HEK293 (cell line): ENCODE measurements around the gene STIM1.
A peak's percentile ranks its signal among the peaks of the same experiment; 100 is the strongest.

Experiments
- CTCF ChIA-PET: fragments of 350-600 bp; formaldehyde crosslinking; extraction: SDS; loops from one replicate; lab custom pipeline; 2021; ENCODE audit warnings: antibody characterized with exemption; lab: Yijun Ruan, JAX
- POLR2A ChIA-PET: fragments of 300-600 bp; formaldehyde crosslinking; extraction: SDS; loops from one replicate; lab custom pipeline; 2020; ENCODE audit warnings: antibody characterized with exemption, inconsistent platforms; lab: Yijun Ruan, JAX
- H3K27ac ChIP-seq: fragments of 200-500 bp; sonication (Bioruptor generic); 2 replicates; pipeline ENCODE4 v1.5.1; 2014; ENCODE audit warnings: low read depth, low read length, control low read depth, inconsistent platforms; ENCODE audit errors: extremely low read depth
- H3K36me3 ChIP-seq, 2 experiments: fragments of 200-500 bp in 1 of 2; sonication (Bioruptor generic) in 1 of 2; 1 replicate in 1 of 2; 2 replicates in 1 of 2; pipeline ENCODE4 v1.5.1; 2014 to 2017; ENCODE audit warnings: inconsistent platforms in 2 of 2, low read length in 2 of 2; ENCODE audit not compliant: control insufficient read depth in 2 of 2, insufficient read depth in 1 of 2
- H3K4me1 ChIP-seq: fragments of 200-500 bp; sonication (Bioruptor generic); 2 replicates; pipeline ENCODE4 v1.5.1; 2014; ENCODE audit warnings: mild to moderate bottlenecking, low read length, inconsistent platforms; ENCODE audit not compliant: control insufficient read depth, insufficient read depth
- H3K4me3 ChIP-seq: 2 replicates; pipeline ENCODE4 v1.5.1; 2011; ENCODE audit warnings: low read depth, mild to moderate bottlenecking, control low read depth, low read length, moderate library complexity
- H3K9me3 ChIP-seq: fragments of 200-500 bp; sonication (Bioruptor generic); 2 replicates; pipeline ENCODE4 v1.5.1; 2014; ENCODE audit warnings: low read depth, low read length, inconsistent platforms; ENCODE audit not compliant: control insufficient read depth, insufficient read depth
- BCL11B ChIP-seq: fragments of 450-650 bp; formaldehyde crosslinking; IDR thresholded peaks from 2 replicates; pipeline ENCODE4 v1.5.1; 2016; ENCODE audit warnings: low read depth, missing biosample characterization, missing genetic modification characterization
- KLF9 ChIP-seq: fragments of 450-650 bp; formaldehyde crosslinking; IDR thresholded peaks from 2 replicates; pipeline ENCODE4 v1.5.1; 2016; ENCODE audit warnings: missing biosample characterization, missing genetic modification characterization, low read depth
- MZF1 ChIP-seq: fragments of 450-650 bp; formaldehyde crosslinking; IDR thresholded peaks from 2 replicates; pipeline ENCODE4 v1.5.1; 2017; ENCODE audit warnings: missing biosample characterization, missing genetic modification characterization, borderline replicate concordance
- SCRT2 ChIP-seq: fragments of 450-650 bp; formaldehyde crosslinking; IDR thresholded peaks from 2 replicates; pipeline ENCODE4 v1.5.1; 2016; ENCODE audit warnings: missing biosample characterization, missing genetic modification characterization
- SP3 ChIP-seq: fragments of 450-650 bp; formaldehyde crosslinking; IDR thresholded peaks from 2 replicates; pipeline ENCODE4 v1.5.1; 2016; ENCODE audit warnings: missing biosample characterization, missing genetic modification characterization
- WT1 ChIP-seq: fragments of 450-650 bp; formaldehyde crosslinking; IDR thresholded peaks from 2 replicates; pipeline ENCODE4 v1.5.1; 2016; ENCODE audit warnings: missing biosample characterization, missing genetic modification characterization
- YY1 ChIP-seq: fragments of 450-650 bp; formaldehyde crosslinking; IDR thresholded peaks from 2 replicates; pipeline ENCODE4 v1.5.1; 2018; ENCODE audit warnings: missing biosample characterization, missing genetic modification characterization
- ZFP3 ChIP-seq: fragments of 450-650 bp; formaldehyde crosslinking; IDR thresholded peaks from 2 replicates; pipeline ENCODE4 v1.5.1; 2016; ENCODE audit warnings: low read depth, missing biosample characterization, missing genetic modification characterization
- ZFP41 ChIP-seq: fragments of 450-650 bp; formaldehyde crosslinking; IDR thresholded peaks from 2 replicates; pipeline ENCODE4 v1.5.1; 2016; ENCODE audit warnings: missing biosample characterization, missing genetic modification characterization, borderline replicate concordance
- ZNF10 ChIP-seq: fragments of 450-650 bp; formaldehyde crosslinking; IDR thresholded peaks from 2 replicates; pipeline ENCODE4 v1.5.1; 2017; ENCODE audit warnings: missing biosample characterization, missing genetic modification characterization
- ZNF133 ChIP-seq: fragments of 450-650 bp; formaldehyde crosslinking; IDR thresholded peaks from 2 replicates; pipeline ENCODE4 v1.5.1; 2016; ENCODE audit warnings: missing biosample characterization, missing genetic modification characterization
- ZNF138 ChIP-seq: fragments of 450-650 bp; formaldehyde crosslinking; IDR thresholded peaks from 2 replicates; pipeline ENCODE4 v1.5.1; 2016; ENCODE audit warnings: missing biosample characterization, missing genetic modification characterization, borderline replicate concordance
- ZNF157 ChIP-seq: fragments of 450-650 bp; formaldehyde crosslinking; IDR thresholded peaks from 2 replicates; pipeline ENCODE4 v1.5.1; 2016; ENCODE audit warnings: missing biosample characterization, missing genetic modification characterization
- ZNF2 ChIP-seq: fragments of 450-650 bp; formaldehyde crosslinking; IDR thresholded peaks from 2 replicates; pipeline ENCODE4 v1.5.1; 2016; ENCODE audit warnings: missing biosample characterization, missing genetic modification characterization
- ZNF214 ChIP-seq: fragments of 450-650 bp; formaldehyde crosslinking; IDR thresholded peaks from 2 replicates; pipeline ENCODE4 v1.5.1; 2017; ENCODE audit warnings: missing biosample characterization, mild to moderate bottlenecking, missing genetic modification characterization, borderline replicate concordance
- ZNF223 ChIP-seq: fragments of 450-650 bp; formaldehyde crosslinking; IDR thresholded peaks from 2 replicates; pipeline ENCODE4 v1.5.1; 2016; ENCODE audit warnings: missing biosample characterization, missing genetic modification characterization
- ZNF23 ChIP-seq: fragments of 450-650 bp; formaldehyde crosslinking; IDR thresholded peaks from 2 replicates; pipeline ENCODE4 v1.5.1; 2016; ENCODE audit warnings: missing biosample characterization, missing genetic modification characterization, borderline replicate concordance
- ZNF248 ChIP-seq: fragments of 450-650 bp; formaldehyde crosslinking; IDR thresholded peaks from 2 replicates; pipeline ENCODE4 v1.5.1; 2017; ENCODE audit warnings: missing biosample characterization, missing genetic modification characterization
- ZNF341 ChIP-seq: fragments of 450-650 bp; formaldehyde crosslinking; IDR thresholded peaks from 2 replicates; pipeline ENCODE4; 2016; ENCODE audit warnings: low read depth, missing biosample characterization, missing genetic modification characterization
- ZNF366 ChIP-seq: fragments of 450-650 bp; formaldehyde crosslinking; conservative IDR thresholded peaks from 2 replicates; pipeline ENCODE4 v1.5.1; 2016; ENCODE audit warnings: missing biosample characterization, missing genetic modification characterization
- ZNF521 ChIP-seq: fragments of 450-650 bp; formaldehyde crosslinking; IDR thresholded peaks from 2 replicates; pipeline ENCODE4 v1.5.1; 2017; ENCODE audit warnings: missing biosample characterization, mild to moderate bottlenecking, missing genetic modification characterization
- ZNF529 ChIP-seq: fragments of 450-650 bp; formaldehyde crosslinking; IDR thresholded peaks from 2 replicates; pipeline ENCODE4 v1.5.1; 2017; ENCODE audit warnings: missing genetic modification characterization, missing biosample characterization; ENCODE audit not compliant: insufficient replicate concordance
- ZNF558 ChIP-seq: fragments of 450-650 bp; formaldehyde crosslinking; IDR thresholded peaks from 2 replicates; pipeline ENCODE4 v1.5.1; 2016; ENCODE audit warnings: missing biosample characterization, missing genetic modification characterization
- ZNF621 ChIP-seq: fragments of 450-650 bp; formaldehyde crosslinking; IDR thresholded peaks from 2 replicates; pipeline ENCODE4 v1.5.1; 2017; ENCODE audit warnings: missing biosample characterization, missing genetic modification characterization
- ZNF670 ChIP-seq: fragments of 450-650 bp; formaldehyde crosslinking; IDR thresholded peaks from 2 replicates; pipeline ENCODE4 v1.5.1; 2016; ENCODE audit warnings: missing biosample characterization, missing genetic modification characterization, low read depth
- ZNF677 ChIP-seq: fragments of 450-650 bp; IDR thresholded peaks from 2 replicates; pipeline ENCODE4 v1.5.0; 2018; ENCODE audit warnings: missing biosample characterization, mild to moderate bottlenecking, missing genetic modification characterization, moderate library complexity
- TF ChIP-seq, protein P1 (sequence below): fragments of 450-650 bp; formaldehyde crosslinking; IDR thresholded peaks from 2 replicates; pipeline ENCODE4 v1.5.1; 2017; ENCODE audit warnings: missing biosample characterization, missing genetic modification characterization
- TF ChIP-seq, protein P2 (sequence below): fragments of 450-650 bp; formaldehyde crosslinking; IDR thresholded peaks from 2 replicates; pipeline ENCODE4 v1.5.1; 2017; ENCODE audit warnings: missing biosample characterization, missing genetic modification characterization

STIM1 gene

DNA sequence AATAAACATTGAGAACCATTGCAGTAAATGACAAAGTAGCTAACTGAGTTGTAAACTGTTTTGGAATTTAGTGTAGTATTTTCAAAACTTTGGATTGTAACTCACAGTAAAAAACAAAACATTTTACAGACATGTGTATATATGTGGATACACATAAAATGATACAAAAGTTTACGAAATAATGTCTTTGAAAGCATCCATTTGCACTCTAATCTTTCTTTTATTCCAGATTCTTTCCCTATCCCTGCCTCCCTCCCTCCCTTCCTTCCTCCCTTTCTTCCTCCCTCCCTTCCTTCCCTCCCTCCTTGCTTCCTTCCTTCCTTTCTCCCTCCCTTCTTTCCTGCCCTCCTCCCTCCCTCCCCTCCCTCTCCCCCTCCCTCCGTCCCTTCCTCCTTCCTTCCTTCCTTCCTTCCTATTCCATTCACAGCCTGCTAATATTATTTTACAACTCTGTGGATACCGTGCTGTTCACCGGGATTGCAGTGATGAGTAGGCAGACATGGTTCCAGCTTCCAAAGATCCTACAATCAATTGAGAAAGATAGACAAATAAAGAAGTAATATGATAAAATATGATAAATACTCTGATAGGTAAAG lies 242.7 kb downstream of the STIM1 start:
- TF ChIP-seq BCL11B (tag by site-specific recombination) (no peak), WT1 (peak; percentile 47), ZNF366 (tag by site-specific recombination) (peak; percentile 59), ZNF10 (no peak), KLF9 (no peak)
- TF ChIP-seq, protein P1, sequence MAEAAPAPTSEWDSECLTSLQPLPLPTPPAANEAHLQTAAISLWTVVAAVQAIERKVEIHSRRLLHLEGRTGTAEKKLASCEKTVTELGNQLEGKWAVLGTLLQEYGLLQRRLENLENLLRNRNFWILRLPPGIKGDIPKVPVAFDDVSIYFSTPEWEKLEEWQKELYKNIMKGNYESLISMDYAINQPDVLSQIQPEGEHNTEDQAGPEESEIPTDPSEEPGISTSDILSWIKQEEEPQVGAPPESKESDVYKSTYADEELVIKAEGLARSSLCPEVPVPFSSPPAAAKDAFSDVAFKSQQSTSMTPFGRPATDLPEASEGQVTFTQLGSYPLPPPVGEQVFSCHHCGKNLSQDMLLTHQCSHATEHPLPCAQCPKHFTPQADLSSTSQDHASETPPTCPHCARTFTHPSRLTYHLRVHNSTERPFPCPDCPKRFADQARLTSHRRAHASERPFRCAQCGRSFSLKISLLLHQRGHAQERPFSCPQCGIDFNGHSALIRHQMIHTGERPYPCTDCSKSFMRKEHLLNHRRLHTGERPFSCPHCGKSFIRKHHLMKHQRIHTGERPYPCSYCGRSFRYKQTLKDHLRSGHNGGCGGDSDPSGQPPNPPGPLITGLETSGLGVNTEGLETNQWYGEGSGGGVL (tag by site-specific recombination): 0 out of 2 replicates have a peak, but pooled peaks have one; percentile 26
- CTCF ChIA-PET: interaction anchor here (0.6 to 1.0 kb wide), 3 partner anchors 25 to 243 kb away, joined by 3 read pairs; no protein-coding TSS in a partner anchor
- peaks cover 0 to 42% of the 10 kb centered on the region in 2 experiments for H3K36me3 ChIP-seq
- peaks cover 4% of the 10 kb centered on the region; the same call in 1 of the 2 replicates for H3K4me1 ChIP-seq
- H3K9me3 ChIP-seq: no peaks in the 10 kb centered on the region
- no peak overlapping the region for H3K4me3 ChIP-seq
- POLR2A ChIA-PET: no interaction called here
- no peak overlapping the region for H3K27ac ChIP-seq

DNA sequence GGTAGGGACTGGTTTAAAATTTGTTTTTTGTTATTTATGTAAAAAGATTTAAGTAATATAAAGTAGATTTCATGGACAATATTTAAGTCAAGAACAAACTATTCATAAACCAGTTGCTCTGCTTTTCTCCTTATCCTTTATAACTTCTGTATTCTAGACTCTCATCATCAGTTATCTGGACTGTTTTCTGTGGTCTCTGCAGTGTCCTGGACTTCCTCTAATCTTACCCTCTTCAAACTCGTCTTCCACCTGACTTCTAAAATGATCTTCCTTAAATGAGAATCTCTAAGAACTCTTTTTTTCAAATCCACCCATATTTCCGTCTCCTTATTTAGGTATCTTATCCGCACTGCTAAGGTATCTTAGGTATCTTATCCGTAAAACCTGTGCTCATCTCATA lies 247.2 kb downstream of the STIM1 start:
- peaks cover 14 to 73% of the 10 kb centered on the region in 2 experiments for H3K36me3 ChIP-seq
- H3K4me3 ChIP-seq: no peak overlapping the region
- peaks cover under 1% of the 10 kb centered on the region; the same call in 1 of the 2 replicates for H3K4me1 ChIP-seq
- CTCF ChIA-PET: no interaction called here
- POLR2A ChIA-PET: no interaction called here
- TF ChIP-seq ZNF341: no peak
- TF ChIP-seq ZNF558 (tag by site-specific recombination): no peak
- TF ChIP-seq, all 188 proteins: peak for 0
- no peaks in the 10 kb centered on the region for H3K9me3 ChIP-seq
- no peak overlapping the region for H3K27ac ChIP-seq

DNA sequence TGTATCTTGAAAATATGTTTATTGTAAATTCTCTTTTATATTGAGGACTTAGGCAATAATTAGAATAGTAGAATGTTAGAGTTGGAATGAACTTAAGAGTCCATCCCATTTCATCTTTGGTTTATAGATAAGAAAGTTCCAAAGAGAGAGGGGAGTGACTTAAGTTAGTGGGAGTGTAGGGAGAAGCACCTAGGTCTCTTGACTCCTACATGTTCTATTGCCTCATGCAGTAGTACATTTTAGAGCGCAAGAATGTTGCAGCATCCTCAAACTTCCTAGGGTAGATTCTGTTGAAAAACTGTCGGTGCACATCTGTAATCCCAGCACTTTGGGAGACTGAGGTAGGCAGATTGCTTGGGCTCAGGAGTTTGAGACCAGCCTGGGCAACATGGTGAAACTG lies 247.8 kb downstream of the STIM1 start:
- H3K9me3 ChIP-seq: no peaks in the 10 kb centered on the region
- H3K4me3 ChIP-seq: no peak overlapping the region
- no peak for TF ChIP-seq ZNF677
- no peak for TF ChIP-seq ZNF214 (tag by site-specific recombination)
- no peak for TF ChIP-seq MZF1 (tag by site-specific recombination)
- no peak for TF ChIP-seq ZNF23 (tag by site-specific recombination)
- TF ChIP-seq WT1: no peak
- no peak for TF ChIP-seq ZNF621 (tag by site-specific recombination)
- TF ChIP-seq SP3: no peak
- TF ChIP-seq ZNF157: no peak
- TF ChIP-seq ZNF2 (tag by site-specific recombination): no peak
- no peak for TF ChIP-seq ZNF558 (tag by site-specific recombination)
- TF ChIP-seq ZNF529 (tag by site-specific recombination): no peak
- TF ChIP-seq, all 188 proteins: peak for 0
- Histone ChIP-seq H3K4me1 (no peaks in the 10 kb centered on the region), H3K27ac (no peak overlapping the region), H3K36me3 (peaks cover 17 to 79% of the 10 kb centered on the region in 2 experiments)
- ChIA-PET POLR2A (interaction anchor here (0.6 to 0.7 kb wide), 2 partner anchors 8 to 1051 kb away, joined by 4 read pairs; no protein-coding TSS in a partner anchor), CTCF (no interaction called here)

DNA sequence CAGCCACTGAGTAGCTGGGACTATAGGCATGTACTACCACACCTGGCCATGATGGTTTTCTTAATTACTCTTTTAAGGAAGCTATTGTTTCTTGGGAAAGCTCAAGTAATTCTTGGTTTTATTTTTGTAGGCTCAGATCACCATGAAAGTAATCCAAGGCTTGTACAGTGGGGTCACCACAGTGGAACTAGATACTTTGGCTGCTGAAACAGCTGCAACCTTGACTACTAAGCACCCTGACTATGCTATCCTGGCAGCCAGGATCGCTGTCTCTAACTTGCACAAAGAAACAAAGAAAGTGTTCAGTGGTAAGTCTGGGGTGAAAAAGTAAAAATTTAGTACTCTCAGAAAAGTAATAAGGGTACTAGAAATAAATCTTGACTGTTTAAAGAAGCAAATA lies 250.5 kb downstream of the STIM1 start:
- Histone ChIP-seq H3K4me1 (no peaks in the 10 kb centered on the region), H3K9me3 (no peaks in the 10 kb centered on the region), H3K36me3 (peaks cover 26 to 86% of the 10 kb centered on the region in 2 experiments), H3K27ac (no peak overlapping the region), H3K4me3 (no peak overlapping the region)
- ChIA-PET CTCF (interaction anchor here (1.1 to 1.2 kb wide), 2 partner anchors 10 to 257 kb away, joined by 3 read pairs; no protein-coding TSS in a partner anchor), POLR2A (no interaction called here)
- TF ChIP-seq ZNF133 (tag by site-specific recombination) (no peak), ZNF521 (tag by site-specific recombination) (no peak), ZNF138 (tag by site-specific recombination) (no peak), SCRT2 (no peak), ZNF23 (tag by site-specific recombination) (no peak), YY1 (tag by site-specific recombination) (no peak), ZNF248 (tag by site-specific recombination) (no peak), ZNF223 (tag by site-specific recombination) (no peak), ZFP3 (tag by site-specific recombination) (no peak), ZNF670 (no peak), ZFP41 (tag by site-specific recombination) (no peak)
- TF ChIP-seq, protein P2, sequence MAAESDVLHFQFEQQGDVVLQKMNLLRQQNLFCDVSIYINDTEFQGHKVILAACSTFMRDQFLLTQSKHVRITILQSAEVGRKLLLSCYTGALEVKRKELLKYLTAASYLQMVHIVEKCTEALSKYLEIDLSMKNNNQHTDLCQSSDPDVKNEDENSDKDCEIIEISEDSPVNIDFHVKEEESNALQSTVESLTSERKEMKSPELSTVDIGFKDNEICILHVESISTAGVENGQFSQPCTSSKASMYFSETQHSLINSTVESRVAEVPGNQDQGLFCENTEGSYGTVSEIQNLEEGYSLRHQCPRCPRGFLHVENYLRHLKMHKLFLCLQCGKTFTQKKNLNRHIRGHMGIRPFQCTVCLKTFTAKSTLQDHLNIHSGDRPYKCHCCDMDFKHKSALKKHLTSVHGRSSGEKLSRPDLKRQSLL (tag by site-specific recombination): no peak
